Colonic mucosa (tissue), 4 donors: Measurements from ENCODE around the gene GORAB. TPM values are rescaled to one million over a fixed set of nuclear protein-coding genes. Genes with fewer than 3 reads are reported as not detected.
A peak's percentile ranks its signal among the peaks of the same experiment; 100 is the strongest.

Source experiments
- DNase-seq: peaks from one replicate; pipeline ENCODE4 v3.0.0-alpha.2; 2020
- H3K27ac ChIP-seq: fragments of 200-600 bp; one replicate; pipeline ENCODE4 v1.8.0; 2021
- H3K27me3 ChIP-seq: fragments of 200-600 bp; one replicate; pipeline ENCODE4 v1.8.0; 2021
- H3K36me3 ChIP-seq: fragments of 200-600 bp; one replicate; pipeline ENCODE4 v1.8.0; 2021
- H3K4me1 ChIP-seq: fragments of 200-600 bp; one replicate; pipeline ENCODE4 v1.8.0; 2021; ENCODE audit warnings: mild to moderate bottlenecking
- H3K4me3 ChIP-seq: fragments of 200-600 bp; one replicate; pipeline ENCODE4 v1.8.0; 2021
- H3K9ac ChIP-seq, 2 donors: one replicate each; pipeline ENCODE4 v1.7.0; 2013; ENCODE audit warnings: control low read depth in 2 of 2, low read depth in 2 of 2, low read length in 2 of 2
- H3K9me3 ChIP-seq: fragments of 200-600 bp; one replicate; pipeline ENCODE4 v1.8.0; 2021
- CTCF ChIP-seq: fragments of 200-600 bp; IDR thresholded peaks from one replicate; pipeline ENCODE4 v1.8.0; 2022; ENCODE audit warnings: antibody characterized with exemption, mild to moderate bottlenecking
- intact Hi-C: fragments of 100-400 bp; cut with DNase I; formaldehyde crosslinking; loops from one replicate; pipeline ENCODE4 v1.14.1; 2022
- total RNA-seq, 2 donors: library from RNA; stranded (reverse); fragmentation: NEBNext Ultra II Directional in 1 of 2; extraction: Animal tissue kit (Norgen Biotek cat#: 25700) in 1 of 2; gene quantifications; one replicate each; pipeline ENCODE4 v1.2.1, GENCODE V29; 2021
- donor health status: healthy.
- donor health status: DM: no; HTN: no; CAD: no.
- donor health status: DM: no; HTN: no; CAD: no.

GORAB gene
- total RNA-seq, 2 donors from 2014 or later, result 14.8 to 21.8 TPM

- intact Hi-C loops, result no loop called here
- no peaks in the 10 kb centered on the region for H3K36me3 ChIP-seq
Observed at GRCh38 chr1:170513138-170513537, 18.8 kb upstream of the GORAB start.

GRCh38 chr1:170518185-170518834 lies 13.7 kb upstream of the GORAB start:
- H3K36me3 ChIP-seq, result no peaks in the 10 kb centered on the region
- H3K4me3 ChIP-seq, result no peak overlapping the region
- DNase-seq, result peak; percentile 28
- no peaks in the 10 kb centered on the region for H3K27me3 ChIP-seq
- peak overlapping the region in 1 of 2 donors; percentile 12 for H3K9ac ChIP-seq
- no peaks in the 10 kb centered on the region for H3K4me1 ChIP-seq
- intact Hi-C loops, result no loop called here
- TF ChIP-seq CTCF, result no peak
- H3K9me3 ChIP-seq, result no peaks in the 10 kb centered on the region
- peak overlapping the region; percentile 74 for H3K27ac ChIP-seq

More at GRCh38 chr1:170513138-170513537, 18.8 kb upstream of the GORAB start:
- DNase-seq, result no peak
- Histone ChIP-seq H3K4me3 (no peak overlapping the region), H3K27ac (no peak overlapping the region), H3K27me3 (no peaks in the 10 kb centered on the region), H3K4me1 (no peaks in the 10 kb centered on the region), H3K9me3 (no peaks in the 10 kb centered on the region), H3K9ac (no peak overlapping the region)
- TF ChIP-seq CTCF, result no peak

- Histone ChIP-seq H3K4me1 (no peaks in the 10 kb centered on the region), H3K36me3 (no peaks in the 10 kb centered on the region), H3K27ac (peak overlapping the region; percentile 74), H3K9ac (no peak overlapping the region), H3K4me3 (no peak overlapping the region), H3K9me3 (no peaks in the 10 kb centered on the region), H3K27me3 (no peaks in the 10 kb centered on the region)
- DNase-seq, result no peak
- intact Hi-C loops, result no loop called here
- TF ChIP-seq CTCF, result no peak
Observed at GRCh38 chr1:170518965-170519364, 13.0 kb upstream of the GORAB start.

- H3K4me1 ChIP-seq, result no peaks in the 10 kb centered on the region
- no peaks in the 10 kb centered on the region for H3K9me3 ChIP-seq
- intact Hi-C loops, result no loop called here
Observed at GRCh38 chr1:170520601-170521000, 11.4 kb upstream of the GORAB start.

GRCh38 chr1:170521818-170522217 lies 10.1 kb upstream of the GORAB start:
- TF ChIP-seq CTCF, result no peak
- H3K9ac ChIP-seq, result no peak overlapping the region

More at GRCh38 chr1:170520601-170521000, 11.4 kb upstream of the GORAB start:
- Histone ChIP-seq H3K4me3 (no peak overlapping the region), H3K9ac (no peak overlapping the region), H3K36me3 (no peaks in the 10 kb centered on the region), H3K27me3 (no peaks in the 10 kb centered on the region), H3K27ac (no peak overlapping the region)
- no peak for TF ChIP-seq CTCF
- DNase-seq, result no peak

More at GRCh38 chr1:170521818-170522217, 10.1 kb upstream of the GORAB start:
- DNase-seq, result no peak
- no peaks in the 10 kb centered on the region for H3K36me3 ChIP-seq
- H3K27ac ChIP-seq, result no peak overlapping the region
- H3K4me3 ChIP-seq, result no peak overlapping the region
- intact Hi-C loops, result no loop called here
- H3K27me3 ChIP-seq, result no peaks in the 10 kb centered on the region
- no peaks in the 10 kb centered on the region for H3K4me1 ChIP-seq
- H3K9me3 ChIP-seq, result no peaks in the 10 kb centered on the region
